ENCODE results near the gene NLRP9. TPM values are rescaled to one million over a fixed set of nuclear protein-coding genes. Genes with fewer than 3 reads are reported as not detected.

NLRP9 gene
- total and polyA plus RNA-seq, 2 of the 4 experiments (the other 2 are of a cell fraction): not detected

GRCh38 chr19:55660404-55660803 is 77.8 kb downstream of the NLRP9 start:
- Histone ChIP-seq H2AFZ (replicated peaks; ENCODE audit: low read length, poor library complexity) (no peak overlapping the region), H3K18ac (ENCODE audit: low read depth, low read length) (no peak overlapping the region), H3K4me2 (ENCODE audit: low read depth, low read length) (no peak overlapping the region), H3K4ac (ENCODE audit: low read depth, low read length) (no peak overlapping the region), H2BK20ac (ENCODE audit: low read depth, low read length) (no peak overlapping the region), H3K36me3 (ENCODE audit: control insufficient read depth, insufficient read depth, low read length) (peaks cover 55% of the 10 kb centered on the region), H2BK120ac (ENCODE audit: low read depth, low read length) (no peak overlapping the region), H4K5ac (ENCODE audit: low read depth, low read length) (no peak overlapping the region), H3K14ac (replicated peaks; ENCODE audit: low read depth, low read length) (no peak overlapping the region), H4K91ac (ENCODE audit: insufficient read depth, low read depth, low read length) (no peak overlapping the region), H2AK9ac (replicated peaks; ENCODE audit: low read depth, low read length, poor library complexity) (no peak overlapping the region), H3K4me3 (ENCODE audit: insufficient read depth, low read depth, low read length) (no peak overlapping the region), H2BK15ac (ENCODE audit: low read depth, low read length) (no peak overlapping the region), H3K56ac (ENCODE audit: extremely low read depth, insufficient read depth, low read length) (no peak overlapping the region), H4K8ac (ENCODE audit: low read depth in 2 of 2, low read length in 2 of 2) (no peak overlapping the region), H3K27ac (ENCODE audit: insufficient read depth, low read length) (no peak overlapping the region), H3K9ac (ENCODE audit: low read depth, low read length) (no peak overlapping the region), H3K27me3 (ENCODE audit: control insufficient read depth, insufficient read depth, low read length) (no peaks in the 10 kb centered on the region), H3K23ac (ENCODE audit: low read depth, low read length) (no peak overlapping the region), H3K79me1 (ENCODE audit: low read depth in 1 of 2, low read length in 2 of 2) (peaks cover 12 to 49% of the 10 kb centered on the region in 2 experiments), H3K9me3 (ENCODE audit: control insufficient read depth, insufficient read depth, low read length) (no peaks in the 10 kb centered on the region), H3K4me1 (ENCODE audit: control insufficient read depth, insufficient read depth, low read length) (peaks cover 10% of the 10 kb centered on the region), H3K9me1 (ENCODE audit: insufficient read depth, low read length) (peaks cover 13% of the 10 kb centered on the region), H4K20me1 (ENCODE audit: insufficient read depth, low read length) (peaks cover 92% of the 10 kb centered on the region), H2BK5ac (ENCODE audit: low read depth, low read length, poor library complexity, severe bottlenecking) (no peak overlapping the region), H2AK5ac (ENCODE audit: low read depth, low read length) (no peak overlapping the region)
- TF ChIP-seq MAZ (IDR thresholded peaks at IDR 0.05; ENCODE audit: borderline replicate concordance, low read depth, low read length) (no peak), SMC3 (IDR thresholded peaks at IDR 0.05; ENCODE audit: low read depth, low read length) (no peak), CEBPB (IDR thresholded peaks at IDR 0.05; ENCODE audit: low read depth, low read length) (no peak), USF2 (IDR thresholded peaks at IDR 0.05; ENCODE audit: low read depth, low read length) (no peak), MXI1 (IDR thresholded peaks at IDR 0.05; ENCODE audit: borderline replicate concordance, low read depth, low read length) (no peak), ELK1 (IDR thresholded peaks at IDR 0.05; ENCODE audit: borderline replicate concordance, low read depth, low read length) (no peak), POLR2A (IDR thresholded peaks at IDR 0.05; ENCODE audit: low read depth, low read length) (no peak), BHLHE40 (IDR thresholded peaks at IDR 0.05; ENCODE audit: low read depth, low read length) (no peak), RAD21 (IDR thresholded peaks at IDR 0.05; ENCODE audit: low read length) (no peak), RFX5 (IDR thresholded peaks at IDR 0.05; ENCODE audit: low read depth, low read length) (no peak), RCOR1 (IDR thresholded peaks at IDR 0.05; ENCODE audit: insufficient replicate concordance, low read length) (no peak), FOS (IDR thresholded peaks at IDR 0.05; ENCODE audit: low read depth, low read length) (no peak), NFE2L2 (IDR thresholded peaks at IDR 0.05; ENCODE audit: low read depth, low read length) (no peak), CHD1 (IDR thresholded peaks at IDR 0.05; ENCODE audit: low read depth, low read length) (no peak), MAFK (IDR thresholded peaks at IDR 0.05; ENCODE audit: low read depth, low read length) (no peak)
- TF ChIP-seq, protein P1, sequence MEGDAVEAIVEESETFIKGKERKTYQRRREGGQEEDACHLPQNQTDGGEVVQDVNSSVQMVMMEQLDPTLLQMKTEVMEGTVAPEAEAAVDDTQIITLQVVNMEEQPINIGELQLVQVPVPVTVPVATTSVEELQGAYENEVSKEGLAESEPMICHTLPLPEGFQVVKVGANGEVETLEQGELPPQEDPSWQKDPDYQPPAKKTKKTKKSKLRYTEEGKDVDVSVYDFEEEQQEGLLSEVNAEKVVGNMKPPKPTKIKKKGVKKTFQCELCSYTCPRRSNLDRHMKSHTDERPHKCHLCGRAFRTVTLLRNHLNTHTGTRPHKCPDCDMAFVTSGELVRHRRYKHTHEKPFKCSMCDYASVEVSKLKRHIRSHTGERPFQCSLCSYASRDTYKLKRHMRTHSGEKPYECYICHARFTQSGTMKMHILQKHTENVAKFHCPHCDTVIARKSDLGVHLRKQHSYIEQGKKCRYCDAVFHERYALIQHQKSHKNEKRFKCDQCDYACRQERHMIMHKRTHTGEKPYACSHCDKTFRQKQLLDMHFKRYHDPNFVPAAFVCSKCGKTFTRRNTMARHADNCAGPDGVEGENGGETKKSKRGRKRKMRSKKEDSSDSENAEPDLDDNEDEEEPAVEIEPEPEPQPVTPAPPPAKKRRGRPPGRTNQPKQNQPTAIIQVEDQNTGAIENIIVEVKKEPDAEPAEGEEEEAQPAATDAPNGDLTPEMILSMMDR (conservative IDR thresholded peaks at IDR 0.05; ENCODE audit: low read depth, low read length): no peak
- dilution Hi-C loops (cut with HindIII; ENCODE audit: low sequenced_read_pairs, unreplicated experiment) (no loop called here), intact Hi-C loops (cut with micrococcal nuclease) (no loop called here), in situ Hi-C loops (cut with MboI; ENCODE audit: low sequenced_read_pairs) (loop anchor here (25.0 kb wide), 2 partner anchors 1198 to 1523 kb away; partner anchors contain the start of genes CDC42EP5, CNOT3 and LENG9)
- DNase-seq (no peak), ATAC-seq (ENCODE audit: low read depth) (no peak)
- ChIA-PET CTCF (no interaction called here), POLR2A (ENCODE audit: unreplicated experiment) (no interaction called here)
- 80% methylated on average over 2 of the region's 12 CpGs; no CpG with 5 or more reads in 1 of the 2 experiments for WGBS, 2 experiments (ENCODE audit: extremely low coverage in 2 of 2, insufficient read length in 1 of 2)
- no TSS peak for BruUV-seq (replicated peaks)

All from IMR-90 (cell line).